ENCODE data around the gene EIF4EBP3.

EIF4EBP3 gene

DNA sequence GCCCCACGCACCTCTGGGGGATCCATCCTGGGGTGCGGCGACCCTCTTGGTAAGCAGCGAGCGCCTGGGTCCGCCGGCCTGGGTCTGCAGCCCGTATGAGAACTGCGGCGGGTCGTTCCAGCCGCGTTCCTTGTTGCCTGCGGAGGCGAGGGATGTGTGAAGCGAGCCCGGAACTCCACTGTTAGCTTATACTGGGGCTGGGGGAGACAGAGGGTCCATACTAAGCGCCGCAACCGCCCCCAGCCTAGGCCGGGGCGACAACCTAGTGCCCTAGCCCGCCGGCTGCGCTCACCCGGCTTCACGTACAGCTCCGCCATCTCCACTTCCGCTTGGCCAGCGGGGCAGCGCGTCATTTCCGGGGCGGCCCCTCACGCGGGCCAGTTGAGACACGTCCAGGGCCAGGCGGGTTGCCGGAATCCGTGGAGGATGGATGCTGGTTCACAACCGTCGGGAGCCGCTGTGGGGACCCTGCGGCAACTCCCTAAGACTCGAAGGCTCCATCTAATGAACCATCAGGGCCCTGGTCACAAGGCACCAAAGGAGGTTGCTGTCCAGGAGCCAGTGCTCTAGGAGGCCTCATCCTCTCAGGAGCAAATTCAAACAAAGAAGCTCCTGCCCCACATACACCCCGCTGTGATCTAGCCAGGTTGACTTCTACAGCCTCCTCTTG is 9.8 kb downstream of the EIF4EBP3 start, which contains the start of gene SRA1:
SRA1 (minus strand) TSS at position 338 of the 670 bp plus-strand sequence; CDS start at position 317, 21 bp downstream.
- peak; percentile 96 for DNase-seq (ENCODE audit: low spot score)

DNA sequence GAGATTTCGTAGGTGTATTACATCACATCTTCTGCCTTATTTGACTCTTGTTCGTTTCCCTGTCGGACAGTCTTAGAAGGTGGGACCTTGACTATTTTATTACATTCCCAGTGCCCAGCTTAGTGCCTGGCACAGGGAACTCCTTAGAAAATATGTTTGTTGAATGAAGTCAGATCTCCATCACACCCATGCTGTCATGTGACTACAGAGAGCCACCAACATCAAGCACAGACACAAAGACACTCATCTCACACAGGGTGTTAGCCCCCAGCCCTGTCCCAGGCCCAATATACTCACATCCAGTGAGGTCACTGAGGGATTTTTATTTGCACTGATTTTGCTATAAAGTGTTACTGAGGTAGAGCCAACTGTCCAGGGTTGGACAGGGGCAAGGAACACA is 10.5 kb downstream of the EIF4EBP3 start:
- DNase-seq (ENCODE audit: low spot score), result no peak

GRCh38 chr5:140558542-140558941 is 11.1 kb downstream of the EIF4EBP3 start:
- no peak for DNase-seq (ENCODE audit: low spot score)

DNA sequence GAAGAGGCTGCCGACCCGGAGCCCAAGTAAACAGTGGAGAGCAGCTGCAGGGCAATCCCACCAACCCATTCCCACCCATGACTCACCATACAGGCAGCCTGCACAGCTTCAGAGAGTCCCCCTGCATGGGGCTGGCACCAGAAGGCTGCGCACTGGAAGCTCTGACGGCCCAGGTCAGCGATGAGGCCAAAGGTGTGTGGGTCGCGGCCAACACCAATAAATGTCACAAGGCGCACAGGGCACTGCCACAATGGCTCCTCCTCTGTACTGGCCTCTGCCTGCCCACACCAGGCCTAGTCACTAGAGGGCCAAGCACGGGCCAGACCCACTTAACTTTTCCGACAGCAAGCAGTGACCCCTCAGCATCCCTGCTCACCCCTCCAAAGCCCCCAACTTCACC is 12.8 kb downstream of the EIF4EBP3 start:
- no peak for DNase-seq (ENCODE audit: low spot score)

- no peak for DNase-seq (ENCODE audit: low spot score)
Observed at GRCh38 chr5:140561753-140562523, 14.5 kb downstream of the EIF4EBP3 start.

GRCh38 chr5:140563596-140563995 is 16.1 kb downstream of the EIF4EBP3 start:
- DNase-seq (ENCODE audit: low spot score), result peak; percentile 36

DNA sequence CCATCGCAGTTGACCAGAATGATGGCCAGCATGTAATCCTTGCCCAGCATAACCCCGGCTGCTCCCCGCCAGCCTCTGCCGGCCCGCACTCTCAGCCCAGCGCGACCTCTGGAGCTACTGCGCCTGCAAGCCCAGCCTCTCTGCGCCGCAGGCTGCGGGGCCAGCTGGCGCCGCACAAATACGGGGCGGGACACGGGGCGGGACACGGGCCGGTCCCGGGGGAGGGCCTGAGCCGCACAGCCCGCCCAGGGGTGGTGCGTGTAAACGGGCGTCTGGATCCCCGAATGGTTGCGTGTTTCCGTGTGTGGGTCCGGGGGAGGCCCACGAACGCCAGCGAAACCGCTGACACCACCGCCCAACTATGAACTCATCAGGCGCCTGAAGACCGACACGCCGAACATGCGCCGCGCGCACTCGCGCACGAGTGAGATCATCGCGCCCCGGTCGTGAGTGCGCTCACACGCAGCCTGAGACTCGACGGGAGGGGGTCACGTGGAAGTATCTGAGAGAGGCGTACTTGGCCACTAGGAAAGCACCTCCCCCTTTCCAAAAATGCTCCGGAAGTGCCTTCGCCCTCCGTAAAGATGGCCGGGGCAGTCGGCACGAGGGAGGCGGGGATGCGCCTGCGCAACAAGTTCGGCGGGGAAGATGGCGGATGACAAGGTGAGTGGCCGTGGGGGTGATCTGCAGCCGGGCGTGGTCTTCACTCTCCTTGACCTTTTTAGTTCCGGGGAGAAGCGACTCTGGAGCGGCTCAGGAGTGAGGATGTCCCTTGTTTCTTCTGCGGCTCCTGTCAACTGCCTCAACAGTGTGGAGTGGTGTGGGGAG is 16.9 kb downstream of the EIF4EBP3 start, which contains the start of the genes APBB3 and SLC35A4:
APBB3 (minus strand) TSS at position 403 of the 828 bp plus-strand sequence; CDS start at position 50, 353 bp downstream.
SLC35A4 (plus strand) TSS at position 633 of the 828 bp plus-strand sequence. CDS start 2,342 bp downstream, outside the sequence.
- DNase-seq (ENCODE audit: low spot score), result peak; percentile 99

DNA sequence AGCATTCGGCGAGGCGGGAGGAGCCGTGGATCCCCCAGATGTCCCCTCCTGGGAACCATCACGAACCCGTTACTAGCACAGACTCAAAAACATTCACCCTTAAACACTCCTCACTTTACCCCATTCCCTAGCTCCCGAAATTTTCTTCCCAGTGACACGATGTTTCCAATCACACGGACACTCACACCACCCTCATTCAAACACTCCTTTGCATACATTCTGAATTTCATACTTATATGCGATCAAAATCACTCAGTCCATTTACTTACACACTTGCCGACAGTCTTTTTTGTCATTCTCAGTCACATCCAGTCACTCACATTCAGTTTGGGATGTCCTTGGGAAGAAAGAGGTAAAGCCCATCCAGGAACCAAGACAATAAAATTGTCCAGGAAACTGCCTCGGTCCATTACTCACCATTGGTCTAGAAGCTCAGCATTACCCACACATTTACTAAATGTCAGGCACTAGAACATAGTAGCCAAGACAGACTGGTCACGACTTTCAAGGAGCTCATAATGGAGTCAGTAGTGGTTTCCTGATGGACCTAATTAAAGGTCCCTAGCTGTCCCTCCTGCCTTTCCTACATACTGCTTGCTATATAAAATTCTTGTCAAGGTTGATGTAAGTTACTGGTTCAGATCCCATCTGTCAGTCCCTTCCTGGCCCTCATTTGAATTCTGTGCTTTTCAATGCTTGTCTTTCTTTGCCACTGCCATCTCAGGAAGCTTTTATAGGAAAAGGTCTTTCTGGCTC is 17.7 kb downstream of the EIF4EBP3 start:
- no peak for DNase-seq (ENCODE audit: low spot score)

GRCh38 chr5:140565780-140566095 is 18.3 kb downstream of the EIF4EBP3 start:
- no peak for DNase-seq (ENCODE audit: low spot score)

DNA sequence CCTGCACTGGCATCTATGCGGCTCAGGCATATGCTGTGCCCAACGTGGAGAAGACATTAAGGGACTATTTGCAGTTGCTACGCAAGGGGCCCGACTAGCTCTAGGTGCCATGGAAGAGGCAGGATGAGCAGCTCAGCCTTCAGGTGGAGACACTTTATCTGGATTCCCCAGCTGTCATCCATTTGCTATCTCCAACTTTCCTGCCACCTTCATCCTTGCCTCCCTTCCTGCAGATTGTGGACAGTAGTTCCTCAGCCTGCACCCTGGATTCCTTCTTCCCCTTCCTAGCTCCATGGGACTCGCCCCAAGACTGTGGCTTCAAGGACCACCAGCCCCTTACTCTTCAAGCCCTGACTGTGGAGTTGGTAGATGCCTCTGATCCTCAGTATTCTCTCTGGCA is 19.2 kb downstream of the EIF4EBP3 start:
- peak; percentile 1 for DNase-seq (ENCODE audit: low spot score)

DNA sequence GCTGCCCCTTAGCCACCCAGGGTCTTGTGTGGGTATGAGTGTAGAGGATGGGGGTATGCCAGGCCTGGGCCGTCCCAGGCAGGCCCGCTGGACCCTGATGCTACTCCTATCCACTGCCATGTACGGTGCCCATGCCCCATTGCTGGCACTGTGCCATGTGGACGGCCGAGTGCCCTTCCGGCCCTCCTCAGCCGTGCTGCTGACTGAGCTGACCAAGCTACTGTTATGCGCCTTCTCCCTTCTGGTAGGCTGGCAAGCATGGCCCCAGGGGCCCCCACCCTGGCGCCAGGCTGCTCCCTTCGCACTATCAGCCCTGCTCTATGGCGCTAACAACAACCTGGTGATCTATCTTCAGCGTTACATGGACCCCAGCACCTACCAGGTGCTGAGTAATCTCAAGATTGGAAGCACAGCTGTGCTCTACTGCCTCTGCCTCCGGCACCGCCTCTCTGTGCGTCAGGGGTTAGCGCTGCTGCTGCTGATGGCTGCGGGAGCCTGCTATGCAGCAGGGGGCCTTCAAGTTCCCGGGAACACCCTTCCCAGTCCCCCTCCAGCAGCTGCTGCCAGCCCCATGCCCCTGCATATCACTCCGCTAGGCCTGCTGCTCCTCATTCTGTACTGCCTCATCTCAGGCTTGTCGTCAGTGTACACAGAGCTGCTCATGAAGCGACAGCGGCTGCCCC is 19.8 kb downstream of the EIF4EBP3 start:
- peak; percentile 2 for DNase-seq (ENCODE audit: low spot score)

GRCh38 chr5:140567871-140568270 is 20.4 kb downstream of the EIF4EBP3 start:
- no peak for DNase-seq (ENCODE audit: low spot score)

- DNase-seq (ENCODE audit: low spot score), result peak; percentile 1
Observed at GRCh38 chr5:140568443-140569063, 21.1 kb downstream of the EIF4EBP3 start.

- DNase-seq (ENCODE audit: low spot score), result peak; percentile 17
Observed at GRCh38 chr5:140569197-140569596, 21.7 kb downstream of the EIF4EBP3 start.

GRCh38 chr5:140570058-140570457 is 22.6 kb downstream of the EIF4EBP3 start:
- no peak for DNase-seq (ENCODE audit: low spot score)

GRCh38 chr5:140570488-140570887 is 23.0 kb downstream of the EIF4EBP3 start:
- no peak for DNase-seq (ENCODE audit: low spot score)

DNA sequence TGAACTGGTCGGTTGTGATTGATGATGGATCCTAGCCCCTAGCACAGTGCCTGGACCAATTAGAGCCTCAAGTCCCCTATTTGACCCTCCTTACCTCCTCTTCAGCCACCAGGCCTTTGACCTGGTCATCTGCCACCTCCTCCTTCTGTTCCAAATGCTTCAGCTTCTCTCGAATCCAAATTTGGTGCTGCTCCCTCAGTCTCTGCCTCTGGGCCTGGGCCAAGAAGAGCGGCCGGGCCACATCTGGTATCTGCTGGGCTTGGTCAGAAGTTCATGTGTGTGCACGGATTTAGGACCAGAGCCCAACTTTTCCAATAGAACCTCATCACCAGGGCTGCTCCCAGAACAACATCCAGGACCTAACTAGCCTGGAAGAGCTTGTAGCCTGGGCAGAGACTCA is 23.6 kb downstream of the EIF4EBP3 start:
- DNase-seq (ENCODE audit: low spot score), result no peak

- DNase-seq (ENCODE audit: low spot score), result no peak
Observed at GRCh38 chr5:140573683-140574082, 26.2 kb downstream of the EIF4EBP3 start.

DNA sequence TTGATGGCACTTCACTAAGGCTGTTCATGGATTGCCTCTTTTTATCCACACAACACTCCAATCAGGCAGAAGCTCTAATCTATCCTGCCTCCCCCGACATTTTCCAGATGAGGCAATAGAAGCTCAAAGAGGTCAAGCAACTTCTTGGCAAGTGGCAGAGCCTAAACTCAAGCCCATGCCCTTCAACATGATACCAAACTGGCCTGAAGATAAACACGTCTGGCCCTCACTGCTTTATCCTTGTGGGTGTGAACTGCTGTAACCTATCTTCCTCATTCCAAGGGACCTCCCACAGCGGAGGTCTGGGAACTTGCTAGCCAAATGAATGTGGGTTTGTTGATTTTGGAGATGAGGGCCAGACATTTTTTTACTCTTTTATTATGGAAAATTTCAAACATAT is 26.7 kb downstream of the EIF4EBP3 start:
- DNase-seq (ENCODE audit: low spot score), result no peak

DNA sequence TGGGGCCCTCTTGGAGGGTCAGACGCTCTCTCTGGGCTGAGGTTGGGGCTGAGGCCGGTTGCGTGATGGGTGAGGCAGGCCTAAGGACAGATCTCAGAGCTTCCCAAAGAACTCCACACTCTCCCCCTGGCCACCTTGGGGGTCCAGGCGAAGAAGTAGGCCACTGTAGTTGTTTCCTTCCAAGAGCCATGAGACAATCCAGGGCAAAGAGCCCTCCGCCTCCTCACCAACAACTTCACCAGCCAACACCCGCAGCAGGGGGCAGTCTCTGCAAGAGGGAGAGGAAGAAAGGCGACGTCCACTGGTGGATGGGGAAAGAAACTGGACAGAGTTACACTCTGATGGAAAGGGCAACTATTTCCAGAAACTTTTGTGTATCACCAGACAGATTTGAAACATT is 27.8 kb downstream of the EIF4EBP3 start:
- peak; percentile 74 for DNase-seq (ENCODE audit: low spot score)

DNA sequence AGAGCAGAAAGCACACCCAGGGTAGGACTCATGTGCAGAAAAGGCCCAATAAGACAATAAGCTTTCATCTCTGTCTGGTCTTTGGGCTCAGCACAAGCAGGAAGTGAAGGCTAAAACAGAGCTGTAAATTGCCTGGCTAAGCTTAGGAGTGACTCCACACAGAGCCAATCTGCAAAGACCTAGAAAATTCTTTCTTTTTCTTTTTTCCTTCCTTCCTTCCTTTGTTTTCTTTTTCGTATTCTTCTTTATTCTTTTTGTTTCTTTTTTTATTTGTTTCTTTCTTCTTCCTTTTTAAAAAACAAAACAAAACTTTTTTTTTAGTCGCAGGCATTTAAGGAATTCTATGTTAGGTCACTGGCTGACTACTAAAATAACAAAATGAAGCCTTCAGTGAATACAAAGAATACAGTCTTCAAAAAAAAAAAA is 29.3 kb downstream of the EIF4EBP3 start:
- DNase-seq (ENCODE audit: low spot score), result peak; percentile 25
